ENCODE data around the gene ETV6. TPM values are rescaled to one million over a fixed set of nuclear protein-coding genes. Genes with fewer than 3 reads are reported as not detected.
A peak's percentile ranks its signal among the peaks of the same experiment; 100 is the strongest.

ETV6 gene
- total and polyA plus RNA-seq, 2 of the 8 experiments (the other 6 are each of a cell fraction or from before 2014, with no cell fraction given): 5.5 to 23.9 TPM

- Histone ChIP-seq H3K23me2 (ENCODE audit: low read depth, low read length) (no peaks in the 10 kb centered on the region), H3K79me1 (ENCODE audit: low read depth, low read length) (peaks cover 5% of the 10 kb centered on the region; the same call in 1 of the 2 replicates), H3K4ac (replicated peaks; ENCODE audit: insufficient read length, low read depth, low read length) (no peak overlapping the region), H4K5ac (ENCODE audit: insufficient read length, low read depth, low read length) (no peak overlapping the region), H2AFZ (ENCODE audit: low read length) (no peak overlapping the region), H2BK12ac (ENCODE audit: low read depth, low read length) (peak overlapping the region; percentile 86; the same call in 1 of the 2 replicates), H2BK120ac (replicated peaks; ENCODE audit: low read depth, low read length) (no peak overlapping the region), H3K9ac (replicated peaks in 1 of 4; ENCODE audit: extremely low read depth in 1 of 4, low read depth in 3 of 4, low read length in 3 of 4) (no peak overlapping the region), H4K8ac (ENCODE audit: extremely low read depth, insufficient read depth, low read length) (no peak overlapping the region), H3K9me3 (ENCODE audit: insufficient read depth in 2 of 2, low read depth in 1 of 2, low read length in 1 of 2) (no peaks in the 10 kb centered on the region), H3K4me3 (ENCODE audit: extremely low read depth in 1 of 4, insufficient read depth in 2 of 4, low read depth in 3 of 4, low read length in 4 of 4) (no peak overlapping the region), H3K14ac (ENCODE audit: insufficient read length) (no peak overlapping the region), H2BK5ac (ENCODE audit: low read depth, low read length) (0 out of 2 replicates have a peak overlapping the region, but pooled peaks have one; percentile 30), H4K20me1 (replicated peaks in 1 of 2; ENCODE audit: control insufficient read depth in 1 of 2, insufficient read depth in 2 of 2, low read length in 2 of 2) (no peaks in the 10 kb centered on the region), H3K56ac (replicated peaks; ENCODE audit: insufficient read length, low read depth, low read length) (no peak overlapping the region), H3K18ac (ENCODE audit: extremely low read depth, low read length) (no peak overlapping the region), H2BK15ac (ENCODE audit: low read length) (no peak overlapping the region), H3K4me1 (replicated peaks in 1 of 4; ENCODE audit: control insufficient read depth in 3 of 4, insufficient read depth in 4 of 4, low read length in 3 of 4) (peaks cover 2 to 21% (median 7%) of the 10 kb centered on the region in 4 experiments; a peak in 6 of 7 replicates), H3K27me3 (replicated peaks in 1 of 4; ENCODE audit: control insufficient read depth in 3 of 4, extremely low read depth in 1 of 4, insufficient read depth in 3 of 4, low read length in 3 of 4) (no peaks in the 10 kb centered on the region), H3K23ac (ENCODE audit: insufficient read length) (no peak overlapping the region), H3K27ac (ENCODE audit: low read depth, low read length) (no peak overlapping the region), H3K79me2 (ENCODE audit: control insufficient read depth in 1 of 2, insufficient read depth in 2 of 2, low read length in 2 of 2) (0 out of 4 replicates have a peak, but pooled peaks cover 0 to 3% of the 10 kb centered on the region in 2 experiments), H3K36me3 (ENCODE audit: control insufficient read depth in 2 of 4, insufficient read depth in 4 of 4, low read length in 3 of 4) (peaks cover 0 to under 1% (median 0%) of the 10 kb centered on the region in 4 experiments; a peak in 1 of 8 replicates), H4K91ac (replicated peaks; ENCODE audit: insufficient read length, low read length) (no peak overlapping the region), H2AK5ac (ENCODE audit: low read depth, low read length) (no peak overlapping the region; the same call in 1 of the 2 replicates), H3K4me2 (ENCODE audit: insufficient read depth in 1 of 2, low read depth in 2 of 2, low read length in 2 of 2) (no peak overlapping the region), H2BK20ac (ENCODE audit: low read length) (no peak overlapping the region)
- whole genome bisulfite sequencing, 2 experiments (ENCODE audit: extremely low coverage in 1 of 2, insufficient coverage in 1 of 2, insufficient read length in 1 of 2, insufficient replicate concordance in 2 of 2, low coverage in 1 of 2, low lambda C conversion rate in 2 of 2, missing lambda C conversion rate in 1 of 2): 87% methylated on average over 14 of the region's 14 CpGs; no CpG with 5 or more reads in 1 of the 2 experiments
- FAIRE-seq: no peak
- no peak for DNase-seq (ENCODE audit: low read depth in 1 of 2, low spot score in 2 of 2)
- POLR2A ChIA-PET (ENCODE audit: partially characterized antibody): interaction anchor here (1.1 kb wide), 1 partner anchor 13 kb away, joined by 3 read pairs; no protein-coding TSS in a partner anchor
- TF ChIP-seq SIX5 (IDR thresholded peaks at IDR 0.05; ENCODE audit: low read depth, low read length): no peak
- no peak for TF ChIP-seq ATF3 (IDR thresholded peaks at IDR 0.05; ENCODE audit: insufficient read depth, low read depth, low read length)
- no peak for TF ChIP-seq POLR2A (IDR thresholded peaks at IDR 0.05; ENCODE audit: control extremely low read depth in 1 of 2, low read depth in 2 of 2, low read length in 2 of 2)
- TF ChIP-seq SP4 (IDR thresholded peaks at IDR 0.05; ENCODE audit: low read length): no peak
- no peak for TF ChIP-seq TEAD4 (IDR thresholded peaks at IDR 0.05; ENCODE audit: low read depth, low read length)
- no peak for TF ChIP-seq SIRT6 (IDR thresholded peaks at IDR 0.05; ENCODE audit: low read length)
- TF ChIP-seq SRF (IDR thresholded peaks at IDR 0.05; ENCODE audit: low read depth, low read length): no peak
- no peak for TF ChIP-seq SP2 (IDR thresholded peaks at IDR 0.05; ENCODE audit: low read length)
- CTCF ChIA-PET (ENCODE audit: partially characterized antibody): interaction anchor here (0.8 to 1.4 kb wide), 2 partner anchors 17 to 25 kb away, joined by 3 to 5 read pairs; no protein-coding TSS in a partner anchor
These were observed 109.3 kb downstream of the ETV6 start for GRCh38 chr12:11758510-11759493.

Measured in H1 (cell line).